GM12891 (cell line): ENCODE results near the gene ZNF135.

ENCODE experiments used
- DNase-seq: peaks from one replicate; pipeline ENCODE4 v3.0.0; 2011; ENCODE audit warnings: low spot score; ENCODE audit not compliant: insufficient read length
- FAIRE-seq: peaks from 2 replicates; lab custom pipeline; 2011; peaks lifted over from hg19 to GRCh38; lab: Jason Lieb, UNC
- PAX5 ChIP-seq: IDR thresholded peaks from 2 replicates; pipeline ENCODE4 v1.6.1; 2011; ENCODE audit warnings: low read length, moderate library complexity, mild to moderate bottlenecking; ENCODE audit not compliant: insufficient read depth, severe bottlenecking
- POLR2A ChIP-seq: IDR thresholded peaks from 2 replicates; pipeline ENCODE4 v1.6.1; 2011; ENCODE audit warnings: low read depth, low read length, control low read depth
- POLR2AphosphoS5 ChIP-seq: IDR thresholded peaks from 2 replicates; pipeline ENCODE4 v1.6.1; 2011; ENCODE audit warnings: low read depth, low read length, control low read depth
- POU2F2 ChIP-seq: IDR thresholded peaks from 2 replicates; pipeline ENCODE4 v1.6.1; 2011; ENCODE audit warnings: low read depth, mild to moderate bottlenecking, control low read depth, low read length, moderate library complexity
- SPI1 ChIP-seq: IDR thresholded peaks from 2 replicates; pipeline ENCODE4 v1.6.1; 2011; ENCODE audit warnings: low read depth, low read length, control low read depth
- TAF1 ChIP-seq: IDR thresholded peaks from 2 replicates; pipeline ENCODE4 v1.6.1; 2011; ENCODE audit warnings: low read depth, low read length, control low read depth

ZNF135 gene

GRCh38 chr19:58107778-58108545 lies 48.9 kb downstream of the ZNF135 start:
- FAIRE-seq, result no peak
- DNase-seq, result no peak
- TF ChIP-seq POLR2AphosphoS5, result no peak
- TF ChIP-seq PAX5, result no peak
- no peak for TF ChIP-seq SPI1
- no peak for TF ChIP-seq POU2F2
- no peak for TF ChIP-seq POLR2A
- TF ChIP-seq TAF1, result no peak

DNA sequence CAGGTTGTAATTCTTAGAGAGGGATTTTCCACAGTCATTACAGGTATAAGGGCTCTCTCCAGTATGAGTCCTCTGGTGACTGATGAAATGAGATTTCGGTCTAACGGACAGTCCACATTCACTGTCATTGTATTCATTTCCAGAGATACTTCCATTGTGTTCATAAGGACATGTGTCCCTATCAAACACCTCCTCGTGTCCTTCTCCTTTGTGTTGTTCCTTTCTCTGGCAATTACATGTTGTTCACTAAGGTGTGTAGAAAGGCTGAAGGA lies 49.4 kb downstream of the ZNF135 start:
- no peak for DNase-seq
- no peak for TF ChIP-seq TAF1
- TF ChIP-seq SPI1, result no peak
- no peak for TF ChIP-seq POU2F2
- TF ChIP-seq POLR2A, result no peak
- no peak for TF ChIP-seq POLR2AphosphoS5
- no peak for TF ChIP-seq PAX5
- FAIRE-seq, result no peak

GRCh38 chr19:58117841-58118575 lies 58.9 kb downstream of the ZNF135 start:
- no peak for TF ChIP-seq SPI1
- TF ChIP-seq TAF1, result no peak
- no peak for TF ChIP-seq POLR2AphosphoS5
- no peak for TF ChIP-seq POLR2A
- no peak for TF ChIP-seq PAX5
- TF ChIP-seq POU2F2, result no peak
- DNase-seq, result no peak
- no peak for FAIRE-seq

DNA sequence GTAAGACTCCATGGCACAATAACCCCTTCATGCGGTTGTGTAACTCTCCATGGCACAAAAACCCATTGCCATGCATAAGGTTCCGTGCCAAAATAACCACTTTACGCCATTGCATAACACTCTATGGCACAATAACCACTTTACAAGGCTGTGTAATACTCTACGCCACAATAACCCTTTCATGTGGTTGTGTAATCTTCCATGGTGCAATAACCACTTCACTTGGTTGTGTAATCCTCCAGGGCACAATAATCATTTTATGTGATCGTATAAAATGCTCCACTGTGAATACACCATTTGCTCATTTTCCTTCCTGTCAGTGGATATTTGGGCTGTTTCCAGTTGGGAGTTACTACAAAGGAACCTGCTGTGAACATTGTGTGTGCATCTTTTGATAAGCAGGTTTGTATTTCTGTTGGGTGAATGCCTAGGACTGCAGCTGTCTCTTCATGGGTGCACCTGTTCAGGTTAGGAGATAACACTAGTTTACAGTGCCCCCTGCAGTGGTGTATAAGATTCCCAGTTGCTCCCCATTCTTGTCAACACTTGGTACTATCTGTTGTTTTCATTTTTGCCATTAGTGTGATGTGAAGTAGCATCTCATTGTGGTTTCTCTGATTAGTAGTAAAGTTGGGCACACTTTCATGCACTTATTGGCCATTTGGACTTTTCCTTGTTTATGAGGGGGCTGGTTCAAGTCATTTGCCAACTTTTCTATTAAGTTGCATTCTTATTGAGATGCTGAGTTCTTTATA lies 60.1 kb downstream of the ZNF135 start:
- no peak for FAIRE-seq
- TF ChIP-seq TAF1, result no peak
- TF ChIP-seq POLR2A, result no peak
- TF ChIP-seq SPI1, result no peak
- no peak for TF ChIP-seq PAX5
- no peak for TF ChIP-seq POLR2AphosphoS5
- TF ChIP-seq POU2F2, result no peak
- no peak for DNase-seq
